Pancreas (tissue), 10 donors: ENCODE measurements around the gene IL13. TPM values are rescaled to one million over a fixed set of nuclear protein-coding genes. Genes with fewer than 3 reads are reported as not detected.

ENCODE experiments used
- ATAC-seq, 4 donors: fragments of 200-7000 bp; cut with Tn5 transposase; one replicate each; pipeline versions ENCODE4 v1.8.0 to v1.9.1; 2020; ENCODE audit warnings: mild to moderate bottlenecking in 4 of 4, moderate library complexity in 4 of 4
- DNase-seq, 6 donors: peaks; one replicate each; pipeline ENCODE4 v3.0.0-alpha.2; 2020
- FAIRE-seq: peaks from 2 replicates; lab custom pipeline; 2012; peaks lifted over from hg19 to GRCh38; lab: Jason Lieb, UNC
- H3K27ac ChIP-seq, 4 donors: fragments of 200-600 bp; sonication (generic); 1 replicate in 3 of 4; 2 replicates in 1 of 4; pipeline versions ENCODE4 v1.5.0 to v1.8.0; 2020
- H3K27me3 ChIP-seq, 4 donors: fragments of 200-600 bp; one replicate each; pipeline ENCODE4 v1.8.0; 2021
- H3K36me3 ChIP-seq, 3 donors: fragments of 200-600 bp; sonication (generic) in 1 of 3; one replicate each; pipeline versions ENCODE4 v1.5.0 to v1.8.0; 2020 to 2021
- H3K4me1 ChIP-seq, 3 donors: fragments of 200-600 bp; one replicate each; pipeline ENCODE4 v1.8.0; 2021
- H3K4me3 ChIP-seq, 4 donors: fragments of 200-600 bp; sonication (generic) in 2 of 4; one replicate each; pipeline versions ENCODE4 v1.5.0 to v1.8.0; 2020 to 2021
- H3K9me3 ChIP-seq, 4 donors: fragments of 200-600 bp; one replicate each; pipeline ENCODE4 v1.8.0; 2021
- WGBS, 2 donors: extraction: QIAGEN DNeasy Blood & Tissue Kit; methylation state at CpG; one replicate each; pipeline ENCODE4 v1.1.7; 2013; 5-methylcytosine and 5-hydroxymethylcytosine counted together
- intact Hi-C, 3 donors: fragments of 100-400 bp; cut with DNase I; formaldehyde crosslinking; loops; one replicate each; pipeline versions ENCODE4 v1.11.1 to v1.14.2; 2022
- polyA plus RNA-seq, 2 donors: library from polyadenylated mRNA; stranded (reverse); fragments of 200-250 nt; gene quantifications; one replicate each; pipeline ENCODE4 v1.2.3, GENCODE V29; 2013
- total RNA-seq, 6 donors: library from RNA; stranded (reverse); fragmentation: NEBNext Ultra II Directional in 4 of 6; extraction: Animal tissue kit (Norgen Biotek cat#: 25700) in 4 of 6; gene quantifications; one replicate each; pipeline versions ENCODE4 v1.2.1 to v1.2.4, GENCODE V29; 2021 to 2023
- TF ChIP-seq, protein P1 (sequence below), 4 donors: fragments of 200-600 bp; sonication (generic) in 3 of 4; IDR thresholded peaks; one replicate each; pipeline versions ENCODE4 v1.5.0 to v1.8.0; 2021; ENCODE audit warnings: antibody characterized with exemption in 4 of 4
- donor health status: healthy with polysubstance abuse.
- donor health status: DM: no; HTN: no; CAD: no; lungs with moderate emphysema.
- donor health status: DM: no; HTN: no; CAD: no.
- donor health status: control.
- donor health status: control.
- donor health status: Bipolar disorder and iron deficiency.
- donor health status: DM: yes; HTN: yes; CAD: no.
- donor health status: DM: no; HTN: no; CAD: no.
- donor health status: DM: no; HTN: no; CAD: no.
- donor health status: DM: yes; HTN: yes; CAD: no.

Gene IL13
- total and polyA plus RNA-seq, 8 donors = 0.07 TPM; not detected in 7

DNA sequence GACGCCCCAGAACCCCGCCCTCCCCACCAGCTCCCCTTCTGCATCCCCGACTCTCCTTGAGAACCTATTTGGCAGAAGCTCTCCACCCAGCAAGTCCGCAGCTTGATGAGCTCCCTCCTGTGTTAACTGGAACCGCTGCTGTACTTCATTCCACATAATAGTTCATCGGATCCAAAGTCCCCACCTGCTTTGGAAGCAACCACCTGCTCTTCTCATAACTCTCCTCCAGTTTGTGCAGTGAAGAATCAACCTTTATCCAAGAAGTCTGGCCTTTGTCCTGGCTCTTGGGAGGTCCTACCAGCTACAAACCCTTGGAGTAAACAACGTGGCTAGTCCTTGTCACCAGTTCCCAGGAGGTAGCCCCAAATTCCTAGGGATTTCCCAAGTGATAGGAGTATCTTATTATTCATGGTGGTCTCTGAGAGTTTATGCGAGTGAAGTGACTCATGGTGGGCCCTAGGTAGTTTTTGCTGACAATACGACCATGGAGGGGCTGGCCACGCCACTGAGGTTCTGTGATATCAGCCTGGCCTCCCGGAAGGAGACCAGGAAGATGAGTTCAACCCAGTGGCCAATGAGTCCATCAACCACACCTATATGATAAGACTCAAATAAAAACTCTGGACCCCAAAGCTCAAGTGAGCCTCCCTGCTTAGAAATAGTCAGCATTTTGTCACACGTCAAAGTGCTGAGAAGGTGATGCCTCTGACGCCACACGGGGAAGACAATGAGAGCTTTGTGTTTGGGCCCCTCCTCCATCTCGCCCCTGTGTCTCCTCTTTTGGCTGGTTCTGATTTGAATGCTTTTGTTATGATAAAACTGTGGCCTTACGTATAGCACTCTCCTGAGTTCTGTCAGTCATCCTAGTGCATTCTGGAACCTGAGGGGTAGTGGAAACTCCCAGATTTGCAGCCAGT lies 12.3 kb downstream of the IL13 start:
- Histone ChIP-seq H3K4me3 (no peak overlapping the region), H3K36me3 (no peaks in the 10 kb centered on the region), H3K27ac (no peak overlapping the region), H3K9me3 (no peaks in the 10 kb centered on the region), H3K27me3 (no peaks in the 10 kb centered on the region), H3K4me1 (no peaks in the 10 kb centered on the region)
- WGBS, 2 donors = 82 to 85% methylated on average over 16 of the region's 16 CpGs
- TF ChIP-seq, protein P1, sequence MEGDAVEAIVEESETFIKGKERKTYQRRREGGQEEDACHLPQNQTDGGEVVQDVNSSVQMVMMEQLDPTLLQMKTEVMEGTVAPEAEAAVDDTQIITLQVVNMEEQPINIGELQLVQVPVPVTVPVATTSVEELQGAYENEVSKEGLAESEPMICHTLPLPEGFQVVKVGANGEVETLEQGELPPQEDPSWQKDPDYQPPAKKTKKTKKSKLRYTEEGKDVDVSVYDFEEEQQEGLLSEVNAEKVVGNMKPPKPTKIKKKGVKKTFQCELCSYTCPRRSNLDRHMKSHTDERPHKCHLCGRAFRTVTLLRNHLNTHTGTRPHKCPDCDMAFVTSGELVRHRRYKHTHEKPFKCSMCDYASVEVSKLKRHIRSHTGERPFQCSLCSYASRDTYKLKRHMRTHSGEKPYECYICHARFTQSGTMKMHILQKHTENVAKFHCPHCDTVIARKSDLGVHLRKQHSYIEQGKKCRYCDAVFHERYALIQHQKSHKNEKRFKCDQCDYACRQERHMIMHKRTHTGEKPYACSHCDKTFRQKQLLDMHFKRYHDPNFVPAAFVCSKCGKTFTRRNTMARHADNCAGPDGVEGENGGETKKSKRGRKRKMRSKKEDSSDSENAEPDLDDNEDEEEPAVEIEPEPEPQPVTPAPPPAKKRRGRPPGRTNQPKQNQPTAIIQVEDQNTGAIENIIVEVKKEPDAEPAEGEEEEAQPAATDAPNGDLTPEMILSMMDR (IDR thresholded peaks at IDR 0.05) = no peak
- DNase-seq = no peak
- ATAC-seq = no peak
- intact Hi-C loops = no loop called here
- FAIRE-seq = no peak

- no peak for DNase-seq
- 93 to 98% methylated on average over 3 of the region's 3 CpGs for WGBS, 2 donors
- no peak for ATAC-seq
- H3K27ac ChIP-seq = no peak overlapping the region
- FAIRE-seq = no peak
- no peaks in the 10 kb centered on the region for H3K27me3 ChIP-seq
- H3K4me3 ChIP-seq = no peak overlapping the region
- no peaks in the 10 kb centered on the region for H3K36me3 ChIP-seq
- no peaks in the 10 kb centered on the region for H3K4me1 ChIP-seq
- H3K9me3 ChIP-seq = no peaks in the 10 kb centered on the region
- intact Hi-C loops = no loop called here
- TF ChIP-seq, protein P1 (IDR thresholded peaks at IDR 0.05) = no peak
Observed at GRCh38 chr5:132671000-132671399, 13.0 kb downstream of the IL13 start.

DNA sequence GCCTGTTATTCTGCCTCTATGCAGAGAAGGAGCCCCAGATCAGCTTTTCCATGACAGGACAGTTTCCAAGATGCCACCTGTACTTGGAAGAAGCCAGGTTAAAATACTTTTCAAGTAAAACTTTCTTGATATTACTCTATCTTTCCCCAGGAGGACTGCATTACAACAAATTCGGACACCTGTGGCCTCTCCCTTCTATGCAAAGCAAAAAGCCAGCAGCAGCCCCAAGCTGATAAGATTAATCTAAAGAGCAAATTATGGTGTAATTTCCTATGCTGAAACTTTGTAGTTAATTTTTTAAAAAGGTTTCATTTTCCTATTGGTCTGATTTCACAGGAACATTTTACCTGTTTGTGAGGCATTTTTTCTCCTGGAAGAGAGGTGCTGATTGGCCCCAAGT lies 15.5 kb downstream of the IL13 start:
- Histone ChIP-seq H3K27me3 (no peaks in the 10 kb centered on the region), H3K27ac (no peak overlapping the region), H3K4me1 (no peaks in the 10 kb centered on the region), H3K9me3 (no peaks in the 10 kb centered on the region), H3K4me3 (no peak overlapping the region), H3K36me3 (no peaks in the 10 kb centered on the region)
- intact Hi-C loops = no loop called here
- ATAC-seq (no peak), FAIRE-seq (no peak), DNase-seq (no peak)
- WGBS, 2 donors = 51 to 53% methylated on average over 1 of the region's 1 CpG
- TF ChIP-seq, protein P1 (IDR thresholded peaks at IDR 0.05) = no peak

- peak within 1 kb of the TSS; percentile 38 to 58 (median 40) for H3K27ac ChIP-seq
- ATAC-seq = no peak
- no peak for FAIRE-seq
- intact Hi-C loops = no loop called here
- H3K4me3 ChIP-seq = no peak within 1 kb of the TSS
- H3K27me3 ChIP-seq = no peaks in the 10 kb centered on the region
- no peak for DNase-seq
- TF ChIP-seq, protein P1 (IDR thresholded peaks at IDR 0.05) = no peak
- no peaks in the 10 kb centered on the region for H3K4me1 ChIP-seq
- no peaks in the 10 kb centered on the region for H3K9me3 ChIP-seq
- 78 to 81% methylated on average over 14 of the region's 14 CpGs for WGBS, 2 donors
- no peaks in the 10 kb centered on the region for H3K36me3 ChIP-seq
Observed at GRCh38 chr5:132673939-132674630, 16.1 kb downstream of the IL13 start, which contains the start of gene IL4. IL4 (plus strand) TSS chr5:132673989; CDS start chr5:132674051, 62 bp downstream.
